WTC11 (cell line): ENCODE results near the gene TANGO2. TPM values are rescaled to one million over a fixed set of nuclear protein-coding genes. Genes with fewer than 3 reads are reported as not detected.

Experiments used
- ATAC-seq: fragments of 200-7000 bp; cut with Tn5 transposase; 2 replicates; pipeline ENCODE4 v1.10.0; 2021; ENCODE audit warnings: mild to moderate bottlenecking, moderate library complexity
- CTCF ChIA-PET: fragments of 300-600 bp; sonication (Branson Sonifier 250); formaldehyde crosslinking; loops from one replicate; lab custom pipeline; 2021; ENCODE audit warnings: antibody characterized with exemption; lab: Charles Lee
- POLR2A ChIA-PET: fragments of 350-600 bp; sonication (Branson Sonifier 250); formaldehyde crosslinking; loops from one replicate; lab custom pipeline; 2021; ENCODE audit warnings: antibody characterized with exemption; lab: Charles Lee
- DNase-seq: peaks from one replicate; pipeline ENCODE4 v3.0.0; 2021; ENCODE audit warnings: low spot score
- H3K27ac Mint-ChIP-seq: 2 replicates; pipeline ENCODE4 v1.8.0; 2021; ENCODE audit warnings: mixed read lengths
- H3K27me3 Mint-ChIP-seq: 2 replicates; pipeline ENCODE4 v1.8.0; 2021; ENCODE audit warnings: low read depth, mild to moderate bottlenecking, moderate library complexity, mixed read lengths
- H3K36me3 Mint-ChIP-seq: 2 replicates; pipeline ENCODE4 v1.8.0; 2021; ENCODE audit warnings: mixed read lengths
- H3K4me1 Mint-ChIP-seq: 2 replicates; pipeline ENCODE4 v1.8.0; 2022; ENCODE audit warnings: mixed read lengths
- H3K4me3 Mint-ChIP-seq: 2 replicates; pipeline ENCODE4 v1.8.0; 2021; ENCODE audit warnings: mild to moderate bottlenecking, moderate library complexity, mixed read lengths
- H3K9me3 Mint-ChIP-seq: 2 replicates; pipeline ENCODE4 v1.8.0; 2021; ENCODE audit warnings: mixed read lengths
- AR ChIP-seq: fragments of 250-450 bp; sonication (Bioruptor Pico); IDR thresholded peaks from 2 replicates; pipeline ENCODE4 v1.9.0; 2021; ENCODE audit warnings: mild to moderate bottlenecking
- ARID4B ChIP-seq: sonication (generic); formaldehyde crosslinking; IDR thresholded peaks from 2 replicates; pipeline ENCODE4 v1.8.0; 2023; ENCODE audit warnings: missing genetic modification reagents, mild to moderate bottlenecking, borderline replicate concordance
- ATF1 ChIP-seq: sonication (generic); formaldehyde crosslinking; IDR thresholded peaks from 2 replicates; pipeline ENCODE4 v1.8.1; 2023; ENCODE audit warnings: mild to moderate bottlenecking, moderate library complexity, missing genetic modification reagents
- ATF2 ChIP-seq: sonication (generic); formaldehyde crosslinking; IDR thresholded peaks from 2 replicates; pipeline ENCODE4 v1.8.1; 2022; ENCODE audit warnings: low read depth, missing genetic modification reagents, borderline replicate concordance
- ETV6 ChIP-seq: sonication (generic); formaldehyde crosslinking; IDR thresholded peaks from 2 replicates; pipeline ENCODE4 v1.8.1; 2022; ENCODE audit warnings: mild to moderate bottlenecking, missing genetic modification reagents
- GTF2I ChIP-seq: fragments of 250-450 bp; sonication (Bioruptor Pico); conservative IDR thresholded peaks from 2 replicates; pipeline ENCODE4 v1.4.0; 2021; ENCODE audit warnings: mild to moderate bottlenecking
- MLX ChIP-seq: sonication (generic); formaldehyde crosslinking; IDR thresholded peaks from 2 replicates; pipeline ENCODE4 v1.8.1; 2023; ENCODE audit warnings: mild to moderate bottlenecking, missing genetic modification reagents, moderate library complexity
- NR3C1 ChIP-seq: sonication (generic); formaldehyde crosslinking; conservative IDR thresholded peaks from 2 replicates; pipeline ENCODE4 v1.8.1; 2023; ENCODE audit warnings: low read depth, mild to moderate bottlenecking, missing genetic modification reagents
- OVOL2 ChIP-seq: fragments of 250-450 bp; sonication (Bioruptor Pico); IDR thresholded peaks from 2 replicates; pipeline ENCODE4 v1.9.0; 2021; ENCODE audit warnings: mild to moderate bottlenecking, borderline replicate concordance
- total RNA-seq: library from RNA; stranded (reverse); gene quantifications from 3 replicates; pipeline ENCODE4 v1.2.3, GENCODE V29; 2021

Gene TANGO2
- total RNA-seq, 1 experiment from 2014 or later: 14.8 TPM

DNA sequence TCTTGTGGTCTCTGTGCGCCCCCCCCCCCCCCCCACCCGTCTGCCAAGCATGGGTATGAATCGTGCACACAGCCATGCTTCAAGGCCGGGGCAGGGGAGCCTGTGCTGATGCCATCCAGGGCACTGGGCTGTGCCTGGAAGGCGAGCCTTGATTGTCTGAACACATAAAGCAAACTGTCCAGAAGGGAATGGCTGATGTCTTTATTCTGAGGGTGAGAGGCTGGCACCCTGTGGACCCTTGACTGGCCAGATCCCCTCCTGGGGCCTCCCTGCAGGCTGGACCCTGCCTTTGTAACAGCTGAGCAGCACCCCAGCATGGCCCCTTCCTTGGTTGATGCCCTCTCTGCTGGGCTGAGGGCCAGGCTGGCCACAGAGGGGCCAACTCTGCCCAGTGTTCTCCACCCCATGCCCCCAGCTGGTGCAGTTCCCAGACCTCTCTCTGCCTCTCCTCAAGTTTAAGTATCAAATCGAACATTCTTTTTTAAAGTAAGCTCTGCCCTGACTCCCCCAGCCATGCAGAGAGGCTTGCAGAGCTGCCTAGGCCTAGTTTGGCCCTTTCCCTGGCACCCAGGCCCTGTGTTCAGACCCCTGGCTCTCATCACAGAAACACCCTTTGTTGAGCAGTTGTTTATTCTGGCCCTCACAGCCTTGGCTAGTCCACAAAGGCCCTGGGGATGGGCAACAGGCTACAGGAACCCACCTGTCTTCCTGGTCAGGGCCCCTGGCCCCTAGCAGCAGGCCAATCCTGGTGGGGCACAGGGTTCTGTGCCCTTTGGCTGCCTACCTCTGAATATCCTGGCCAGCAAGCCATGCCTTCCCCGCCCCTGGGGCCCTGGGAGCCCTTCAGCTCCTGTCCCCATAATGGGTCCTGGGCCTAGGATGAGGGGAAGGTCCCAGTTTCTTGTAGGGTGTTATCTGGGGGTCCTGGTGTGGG, 91.0 kb downstream of the TANGO2 start:
- CTCF ChIA-PET: interaction anchor here (1.4 kb wide), 1 partner anchor 18 kb away, joined by 5 read pairs; no protein-coding TSS in a partner anchor
- H3K36me3 Mint-ChIP-seq: peaks cover 39% of the 10 kb centered on the region
- H3K4me3 Mint-ChIP-seq: no peak overlapping the region
- ATAC-seq (no peak), DNase-seq (no peak)
- no peaks in the 10 kb centered on the region for H3K9me3 Mint-ChIP-seq
- peak overlapping the region; percentile 77 for H3K27ac Mint-ChIP-seq
- H3K27me3 Mint-ChIP-seq: no peaks in the 10 kb centered on the region
- POLR2A ChIA-PET: no interaction called here
- H3K4me1 Mint-ChIP-seq: no peaks in the 10 kb centered on the region; the same call in 1 of the 2 replicates
- TF ChIP-seq OVOL2 (CRISPR knock-in tag): no peak
- TF ChIP-seq ATF1 (CRISPR knock-in tag): 0 out of 2 replicates have a peak, but pooled peaks have one; percentile 49

GRCh38 chr22:20112623-20113511, 92.0 kb downstream of the TANGO2 start:
- Mint-ChIP-seq H3K9me3 (no peaks in the 10 kb centered on the region), H3K4me1 (no peaks in the 10 kb centered on the region; the same call in 1 of the 2 replicates), H3K36me3 (peaks cover 30% of the 10 kb centered on the region), H3K4me3 (no peak overlapping the region), H3K27ac (no peak overlapping the region), H3K27me3 (no peaks in the 10 kb centered on the region)
- POLR2A ChIA-PET: interaction anchor here (0.6 kb wide), 1 partner anchor 389 kb away, joined by 3 read pairs; no protein-coding TSS in a partner anchor
- CTCF ChIA-PET: interaction anchor here (1.3 kb wide), 1 partner anchor 12 kb away, joined by 5 read pairs; no protein-coding TSS in a partner anchor
- TF ChIP-seq GTF2I (CRISPR knock-in tag): no peak
- no peak for TF ChIP-seq ATF2 (CRISPR knock-in tag)
- no peak for TF ChIP-seq ETV6 (CRISPR knock-in tag)
- no peak for TF ChIP-seq MLX (CRISPR knock-in tag)
- TF ChIP-seq AR (CRISPR knock-in tag): no peak
- TF ChIP-seq ARID4B (CRISPR knock-in tag): no peak
- TF ChIP-seq NR3C1 (CRISPR knock-in tag): no peak
- no peak for DNase-seq
- no peak for ATAC-seq
